Pancreas (tissue), 10 donors: ENCODE data around the gene FOXC1. TPM values are rescaled to one million over a fixed set of nuclear protein-coding genes. Genes with fewer than 3 reads are reported as not detected.

Source experiments
- ATAC-seq, 4 donors: fragments of 200-7000 bp; cut with Tn5 transposase; one replicate each; pipeline versions ENCODE4 v1.8.0 to v1.9.1; 2020; ENCODE audit warnings: mild to moderate bottlenecking in 4 of 4, moderate library complexity in 4 of 4
- DNase-seq, 6 donors: peaks; one replicate each; pipeline ENCODE4 v3.0.0-alpha.2; 2020
- FAIRE-seq: peaks from 2 replicates; lab custom pipeline; 2012; peaks lifted over from hg19 to GRCh38; lab: Jason Lieb, UNC
- H3K27ac ChIP-seq, 4 donors: fragments of 200-600 bp; sonication (generic); 1 replicate in 3 of 4; 2 replicates in 1 of 4; pipeline versions ENCODE4 v1.5.0 to v1.8.0; 2020
- H3K27me3 ChIP-seq, 4 donors: fragments of 200-600 bp; one replicate each; pipeline ENCODE4 v1.8.0; 2021
- H3K36me3 ChIP-seq, 3 donors: fragments of 200-600 bp; sonication (generic) in 1 of 3; one replicate each; pipeline versions ENCODE4 v1.5.0 to v1.8.0; 2020 to 2021
- H3K4me1 ChIP-seq, 3 donors: fragments of 200-600 bp; one replicate each; pipeline ENCODE4 v1.8.0; 2021
- H3K4me3 ChIP-seq, 4 donors: fragments of 200-600 bp; sonication (generic) in 2 of 4; one replicate each; pipeline versions ENCODE4 v1.5.0 to v1.8.0; 2020 to 2021
- H3K9me3 ChIP-seq, 4 donors: fragments of 200-600 bp; one replicate each; pipeline ENCODE4 v1.8.0; 2021
- CTCF ChIP-seq, 4 donors: fragments of 200-600 bp; sonication (generic) in 3 of 4; IDR thresholded peaks; one replicate each; pipeline versions ENCODE4 v1.5.0 to v1.8.0; 2021; ENCODE audit warnings: antibody characterized with exemption in 4 of 4
- WGBS, 2 donors: extraction: QIAGEN DNeasy Blood & Tissue Kit; methylation state at CpG; one replicate each; pipeline ENCODE4 v1.1.7; 2013; 5-methylcytosine and 5-hydroxymethylcytosine counted together
- intact Hi-C, 3 donors: fragments of 100-400 bp; cut with DNase I; formaldehyde crosslinking; loops; one replicate each; pipeline versions ENCODE4 v1.11.1 to v1.14.2; 2022
- polyA plus RNA-seq, 2 donors: library from polyadenylated mRNA; stranded (reverse); fragments of 200-250 nt; gene quantifications; one replicate each; pipeline ENCODE4 v1.2.3, GENCODE V29; 2013
- total RNA-seq, 6 donors: library from RNA; stranded (reverse); fragmentation: NEBNext Ultra II Directional in 4 of 6; extraction: Animal tissue kit (Norgen Biotek cat#: 25700) in 4 of 6; gene quantifications; one replicate each; pipeline versions ENCODE4 v1.2.1 to v1.2.4, GENCODE V29; 2021 to 2023
- donor health status: healthy with polysubstance abuse.
- donor health status: DM: no; HTN: no; CAD: no; lungs with moderate emphysema.
- donor health status: DM: no; HTN: no; CAD: no.
- donor health status: control.
- donor health status: control.
- donor health status: Bipolar disorder and iron deficiency.
- donor health status: DM: yes; HTN: yes; CAD: no.
- donor health status: DM: no; HTN: no; CAD: no.
- donor health status: DM: no; HTN: no; CAD: no.
- donor health status: DM: yes; HTN: yes; CAD: no.

FOXC1 gene
- total and polyA plus RNA-seq, 8 donors, result 0.99 to 4.0 (median 2.5) TPM

- 42 to 50% methylated on average over 16 of the region's 16 CpGs for WGBS, 2 donors
These were observed 34.3 kb upstream of the FOXC1 start for GRCh38 chr6:1575210-1576041.

GRCh38 chr6:1576166-1576565, 33.5 kb upstream of the FOXC1 start:
- no peaks in the 10 kb centered on the region for H3K27me3 ChIP-seq
- no peaks in the 10 kb centered on the region for H3K4me1 ChIP-seq
- H3K27ac ChIP-seq, result peak overlapping the region in 3 of 4 donors; percentile 28 to 55 (median 46)
- DNase-seq (no peak), FAIRE-seq (no peak), ATAC-seq (no peak)
- TF ChIP-seq CTCF (IDR thresholded peaks at IDR 0.05), result no peak
- H3K9me3 ChIP-seq, result no peaks in the 10 kb centered on the region
- no peaks in the 10 kb centered on the region for H3K36me3 ChIP-seq
- no peak overlapping the region for H3K4me3 ChIP-seq
- 72 to 73% methylated on average over 9 of the region's 9 CpGs for WGBS, 2 donors
- intact Hi-C loops, result no loop called here

More at GRCh38 chr6:1575210-1576041, 34.3 kb upstream of the FOXC1 start:
- no peak for FAIRE-seq
- DNase-seq, result no peak
- Histone ChIP-seq H3K36me3 (no peaks in the 10 kb centered on the region), H3K27ac (peak overlapping the region in 3 of 4 donors; percentile 28 to 55 (median 46)), H3K4me3 (no peak overlapping the region), H3K27me3 (no peaks in the 10 kb centered on the region), H3K4me1 (no peaks in the 10 kb centered on the region), H3K9me3 (no peaks in the 10 kb centered on the region)
- intact Hi-C loops, result no loop called here
- TF ChIP-seq CTCF (IDR thresholded peaks at IDR 0.05), result no peak
- peak; percentile 48 to 70 (median 67) for ATAC-seq

- H3K4me1 ChIP-seq, result no peaks in the 10 kb centered on the region
- H3K4me3 ChIP-seq, result no peak overlapping the region
- no peaks in the 10 kb centered on the region for H3K36me3 ChIP-seq
- no peaks in the 10 kb centered on the region for H3K27me3 ChIP-seq
- no peaks in the 10 kb centered on the region for H3K9me3 ChIP-seq
- ATAC-seq, result no peak
- FAIRE-seq, result no peak
- WGBS, 2 donors, result 89 to 92% methylated on average over 11 of the region's 11 CpGs
- no peak overlapping the region for H3K27ac ChIP-seq
- no peak for TF ChIP-seq CTCF (IDR thresholded peaks at IDR 0.05)
- intact Hi-C loops, result no loop called here
- no peak for DNase-seq
These were observed 33.0 kb upstream of the FOXC1 start for GRCh38 chr6:1576711-1577110.

GRCh38 chr6:1577146-1577680, 32.5 kb upstream of the FOXC1 start:
- Histone ChIP-seq H3K36me3 (no peaks in the 10 kb centered on the region), H3K4me3 (no peak overlapping the region), H3K27ac (no peak overlapping the region), H3K4me1 (no peaks in the 10 kb centered on the region), H3K9me3 (no peaks in the 10 kb centered on the region), H3K27me3 (no peaks in the 10 kb centered on the region)
- WGBS, 2 donors, result 83 to 89% methylated on average over 11 of the region's 11 CpGs
- intact Hi-C loops, result no loop called here
- DNase-seq, result no peak
- no peak for TF ChIP-seq CTCF (IDR thresholded peaks at IDR 0.05)
- no peak for ATAC-seq
- FAIRE-seq, result no peak
